RWPE2 (cell line): ENCODE data around the gene TRH.
"Not testable (repeated sequence)": the region's sequence is repeated elsewhere in the genome, so short reads cannot be mapped to it uniquely, and the experiment has no call there.

ENCODE experiments used
- ATAC-seq: fragments of 200-7000 bp; cut with Tn5 transposase; 3 replicates; pipeline ENCODE4 v1.9.1; 2021; ENCODE audit warnings: low read depth
- DNase-seq: peaks from one replicate; pipeline ENCODE4 v3.0.0-alpha.2; 2020; ENCODE audit warnings: low spot score
- H3K27ac ChIP-seq: fragments of 450-650 bp; 2 replicates; pipeline ENCODE4 v1.5.1; 2017; ENCODE audit warnings: mild to moderate bottlenecking; ENCODE audit not compliant: poor library complexity, severe bottlenecking
- H3K27me3 ChIP-seq: fragments of 250-450 bp; sonication (Bioruptor Pico); 2 replicates; pipeline ENCODE4 v1.5.1; 2021; ENCODE audit warnings: mild to moderate bottlenecking, moderate library complexity; ENCODE audit not compliant: insufficient read depth, poor library complexity, severe bottlenecking
- H3K36me3 ChIP-seq: fragments of 250-450 bp; sonication (Bioruptor Pico); 2 replicates; pipeline ENCODE4 v1.5.1; 2020; ENCODE audit warnings: low read depth, mild to moderate bottlenecking, moderate library complexity
- H3K4me1 ChIP-seq: fragments of 250-450 bp; sonication (Bioruptor Pico); 2 replicates; pipeline ENCODE4 v1.5.1; 2021; ENCODE audit warnings: mild to moderate bottlenecking, moderate library complexity; ENCODE audit not compliant: insufficient read depth, poor library complexity, severe bottlenecking
- H3K4me3 ChIP-seq: fragments of 250-450 bp; sonication (Bioruptor Pico); 2 replicates; pipeline ENCODE4 v1.5.1; 2021; ENCODE audit warnings: mild to moderate bottlenecking, moderate library complexity; ENCODE audit not compliant: severe bottlenecking
- H3K9me3 ChIP-seq: fragments of 250-450 bp; sonication (Bioruptor Pico); 2 replicates; pipeline ENCODE4 v1.5.1; 2021; ENCODE audit warnings: mild to moderate bottlenecking, moderate library complexity; ENCODE audit not compliant: severe bottlenecking
- CTCF ChIP-seq: fragments of 450-650 bp; IDR thresholded peaks from one replicate; pipeline ENCODE4 v1.5.1; 2017; ENCODE audit warnings: mild to moderate bottlenecking, moderate library complexity; ENCODE audit not compliant: poor library complexity, severe bottlenecking

Gene TRH

GRCh38 chr3:130014526-130014925, 40.0 kb downstream of the TRH start:
- TF ChIP-seq CTCF: no peak
- H3K27me3 ChIP-seq: no peaks in the 10 kb centered on the region
- DNase-seq (no peak), ATAC-seq (no peak)
- H3K27ac ChIP-seq: no peak overlapping the region
- no peaks in the 10 kb centered on the region for H3K36me3 ChIP-seq
- H3K4me3 ChIP-seq: no peak overlapping the region
- H3K4me1 ChIP-seq: no peaks in the 10 kb centered on the region
- no peaks in the 10 kb centered on the region for H3K9me3 ChIP-seq

GRCh38 chr3:130017661-130018060, 43.1 kb downstream of the TRH start:
- not testable (repeated sequence) for H3K27me3 ChIP-seq, H3K4me1 ChIP-seq, ATAC-seq, H3K27ac ChIP-seq, H3K36me3 ChIP-seq, H3K9me3 ChIP-seq, DNase-seq, H3K4me3 ChIP-seq

GRCh38 chr3:130026146-130026829, 51.8 kb downstream of the TRH start:
- H3K27ac ChIP-seq, DNase-seq, H3K4me1 ChIP-seq, H3K36me3 ChIP-seq, H3K9me3 ChIP-seq, H3K27me3 ChIP-seq, ATAC-seq, H3K4me3 ChIP-seq: not testable (repeated sequence)

GRCh38 chr3:130027437-130027836, 52.9 kb downstream of the TRH start:
- H3K4me3 ChIP-seq, ATAC-seq, H3K36me3 ChIP-seq: not testable (repeated sequence)

More at GRCh38 chr3:130027437-130027836, 52.9 kb downstream of the TRH start:
- not testable (repeated sequence) for H3K4me1 ChIP-seq, H3K27ac ChIP-seq, DNase-seq, H3K9me3 ChIP-seq, H3K27me3 ChIP-seq
